Lower leg skin (tissue), 4 donors: ENCODE data around the gene ARL8B. TPM values are rescaled to one million over a fixed set of nuclear protein-coding genes. Genes with fewer than 3 reads are reported as not detected.
"Not testable (repeated sequence)": the region's sequence is repeated elsewhere in the genome, so short reads cannot be mapped to it uniquely, and the experiment has no call there.

Source experiments
- DNase-seq, 2 donors: peaks; one replicate each; pipeline ENCODE4 v3.0.0-alpha.2; 2019; ENCODE audit warnings: low spot score in 2 of 2
- H3K4me3 ChIP-seq: fragments of 200-600 bp; sonication (generic); 2 replicates; pipeline ENCODE4 v1.5.1; 2017; ENCODE audit warnings: mild to moderate bottlenecking, low read depth; ENCODE audit not compliant: poor library complexity, severe bottlenecking
- CTCF ChIP-seq, 3 donors: fragments of 450-650 bp; IDR thresholded peaks; one replicate each; pipeline ENCODE4 v1.5.1; 2016; ENCODE audit warnings: antibody characterized with exemption in 3 of 3, mild to moderate bottlenecking in 3 of 3, moderate library complexity in 2 of 3
- POLR2A ChIP-seq, 2 donors: fragments of 450-650 bp; IDR thresholded peaks; one replicate each; pipeline ENCODE4 v1.6.1; 2016 to 2017; ENCODE audit warnings: antibody characterized with exemption in 2 of 2, mild to moderate bottlenecking in 1 of 2, moderate library complexity in 1 of 2
- WGBS, 2 donors: methylation state at CpG; one replicate each; pipeline ENCODE4 v1.1.5; 2018; 5-methylcytosine and 5-hydroxymethylcytosine counted together
- intact Hi-C: fragments of 100-400 bp; cut with DNase I; formaldehyde crosslinking; loops from one replicate; pipeline ENCODE4 v1.15.0; 2023; ENCODE audit warnings: low total_unique reads
- total RNA-seq, 4 donors: library from RNA; depleted of rRNA; stranded (reverse); fragments of >200 nt; gene quantifications; one replicate each; pipeline ENCODE4 v1.1.0, GENCODE V29; 2016

Gene ARL8B
- total RNA-seq, 4 donors from 2014 or later, result 62.1 to 90.5 (median 81.5) TPM

DNA sequence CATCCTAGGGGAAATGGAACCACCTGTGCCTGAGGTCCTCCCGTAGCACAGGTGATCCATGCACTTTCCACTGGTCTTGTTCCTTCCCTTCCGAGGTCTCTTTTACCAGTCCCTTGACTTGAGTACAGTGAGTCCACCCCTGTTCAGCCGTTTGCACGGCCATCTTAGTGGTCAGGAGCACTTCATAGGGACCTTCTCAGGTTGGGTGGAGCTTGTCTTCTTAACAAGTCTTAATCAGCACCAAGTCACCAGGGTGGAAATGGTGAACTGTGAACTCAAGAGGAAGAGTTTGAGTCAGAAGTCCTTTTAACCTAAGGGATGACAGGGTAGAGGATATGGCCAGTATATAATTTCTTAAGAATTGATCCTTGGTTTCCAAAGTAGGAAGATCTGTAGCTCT lies 21.4 kb downstream of the ARL8B start:
- no peak for TF ChIP-seq POLR2A (IDR thresholded peaks at IDR 0.05)
- no peak for TF ChIP-seq CTCF (IDR thresholded peaks at IDR 0.05)
- 94 to 97% methylated on average over 4 of the region's 4 CpGs for WGBS, 2 donors

DNA sequence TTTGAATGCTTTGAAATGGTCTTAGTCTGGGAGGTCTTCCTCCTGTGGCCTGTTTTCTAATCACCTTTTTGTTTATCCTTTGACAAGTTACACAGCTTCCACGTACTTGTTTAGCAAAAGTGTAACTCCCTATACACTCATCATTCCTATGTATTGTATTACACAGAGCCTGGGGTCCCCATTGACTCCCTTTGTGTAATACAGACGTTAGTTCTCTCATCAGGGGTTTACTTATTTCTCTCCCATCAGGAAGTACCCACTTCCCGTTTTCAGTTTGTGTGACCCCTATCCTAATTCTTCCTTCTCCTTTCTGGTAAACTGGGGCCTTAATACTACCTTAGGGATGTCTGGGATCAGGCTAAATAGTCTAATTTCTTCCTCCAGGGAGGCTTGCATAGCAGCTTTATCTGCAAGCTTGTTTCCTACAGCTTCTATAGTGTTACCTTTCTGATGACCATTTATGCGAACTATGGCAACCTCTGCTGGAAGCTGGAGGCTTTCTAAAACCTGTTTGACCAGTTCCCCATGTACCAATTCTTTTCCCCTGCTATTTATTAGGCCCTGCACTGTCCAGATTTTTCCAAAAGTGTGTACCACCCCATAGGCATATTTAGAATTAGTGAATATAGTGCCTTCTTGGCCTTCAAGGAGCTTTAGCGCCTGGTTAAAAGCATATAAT lies 22.4 kb downstream of the ARL8B start:
- TF ChIP-seq POLR2A (IDR thresholded peaks at IDR 0.05) (no peak), CTCF (IDR thresholded peaks at IDR 0.05) (no peak)

More for the DNA sequence above, 21.4 kb downstream of the ARL8B start:
- DNase-seq, result no peak
- H3K4me3 ChIP-seq, result no peak overlapping the region
- intact Hi-C loops, result no loop called here

GRCh38 chr3:5145120-5145519 lies 23.0 kb downstream of the ARL8B start:
- intact Hi-C loops, result loop anchor here (5.0 kb wide), 1 partner anchor 42 kb away; the partner anchor contains the start of gene EDEM1
- TF ChIP-seq POLR2A (IDR thresholded peaks at IDR 0.05), result no peak
- TF ChIP-seq CTCF (IDR thresholded peaks at IDR 0.05), result no peak
- 81 to 85% methylated on average over 5 of the region's 5 CpGs for WGBS, 2 donors
- DNase-seq, result no peak
- no peak overlapping the region for H3K4me3 ChIP-seq

More for the DNA sequence above, 22.4 kb downstream of the ARL8B start:
- WGBS, 2 donors, result 74 to 77% methylated on average over 5 of the region's 5 CpGs
- no peak overlapping the region for H3K4me3 ChIP-seq
- DNase-seq, result no peak
- intact Hi-C loops, result no loop called here

DNA sequence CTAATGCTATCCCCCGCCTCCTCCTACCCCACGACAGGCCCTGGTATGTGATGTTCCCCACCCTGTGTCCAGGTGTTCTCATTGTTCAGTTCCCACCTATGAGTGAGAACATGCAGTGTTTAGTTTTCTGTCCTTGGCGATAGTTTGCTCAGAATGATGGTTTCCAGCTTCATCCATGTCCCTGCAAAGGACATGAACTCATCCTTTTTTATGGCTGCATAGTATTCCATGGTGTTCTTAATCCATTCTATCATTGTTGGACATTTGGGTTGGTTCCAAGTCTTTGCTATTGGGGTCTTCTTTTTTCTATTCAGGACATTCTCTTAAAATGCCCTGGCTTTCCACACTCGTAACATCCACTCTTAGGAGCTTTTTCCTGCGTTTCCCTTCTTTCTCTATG lies 25.1 kb downstream of the ARL8B start:
- WGBS, 2 donors, result 97 to 98% methylated on average over 5 of the region's 5 CpGs
- DNase-seq, result not testable (repeated sequence)
- intact Hi-C loops, result loop anchor here (5.0 kb wide), 1 partner anchor 40 kb away; the partner anchor contains the start of gene EDEM1

DNA sequence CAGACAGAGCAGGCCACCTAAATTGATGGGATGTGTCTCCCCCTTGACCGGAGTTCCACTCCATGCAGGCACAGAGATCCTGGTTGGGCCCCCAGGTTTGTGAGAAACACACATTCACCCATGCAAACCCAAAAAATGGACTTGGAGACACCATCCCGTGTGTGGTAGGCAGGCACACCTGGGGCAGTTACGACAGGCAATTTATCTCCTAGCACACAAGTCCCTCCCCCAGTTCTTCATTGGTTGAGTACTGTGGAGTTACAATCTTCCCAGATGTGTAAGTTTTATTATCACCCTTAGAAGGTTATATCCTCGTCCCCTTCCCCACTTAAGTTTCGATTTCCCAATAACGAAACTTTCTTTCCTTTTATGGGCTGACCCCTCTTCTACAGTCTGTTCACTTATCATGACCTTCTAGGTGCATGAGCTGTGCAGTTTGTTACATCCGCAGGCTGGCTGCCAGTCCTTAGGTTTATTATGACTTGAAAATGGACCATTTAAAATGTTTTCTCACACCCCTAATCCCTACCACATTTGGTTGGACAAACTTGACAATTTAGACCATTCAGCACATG lies 27.3 kb downstream of the ARL8B start:
- TF ChIP-seq CTCF (IDR thresholded peaks at IDR 0.05) (no peak), POLR2A (IDR thresholded peaks at IDR 0.05) (no peak)
- no peak for DNase-seq

More for the DNA sequence above, 25.1 kb downstream of the ARL8B start:
- not testable (repeated sequence) for H3K4me3 ChIP-seq

GRCh38 chr3:5151586-5151985 lies 29.5 kb downstream of the ARL8B start:
- intact Hi-C loops, result no loop called here
- DNase-seq, result no peak
- no peak overlapping the region for H3K4me3 ChIP-seq
- 89 to 94% methylated on average over 6 of the region's 6 CpGs for WGBS, 2 donors
- no peak for TF ChIP-seq POLR2A (IDR thresholded peaks at IDR 0.05)
- no peak for TF ChIP-seq CTCF (IDR thresholded peaks at IDR 0.05)

More for the DNA sequence above, 27.3 kb downstream of the ARL8B start:
- 86 to 89% methylated on average over 7 of the region's 7 CpGs for WGBS, 2 donors
- H3K4me3 ChIP-seq, result no peak overlapping the region
- intact Hi-C loops, result loop anchor here (5.0 kb wide), 1 partner anchor 38 kb away; the partner anchor contains the start of gene EDEM1
